WERI-Rb-1 (cell line): ENCODE results near the gene TMEM87A.
A peak's percentile ranks its signal among the peaks of the same experiment; 100 is the strongest.

Source experiments
- DNase-seq: peaks from one replicate; pipeline ENCODE4 v3.0.0-alpha.2; 2020
- H3K27ac ChIP-seq: fragments of 250-450 bp; sonication (Bioruptor Pico); 2 replicates; pipeline ENCODE4 v1.5.1; 2020; ENCODE audit warnings: mild to moderate bottlenecking, moderate library complexity
- H3K27me3 ChIP-seq: fragments of 250-450 bp; sonication (Bioruptor Pico); 2 replicates; pipeline ENCODE4 v1.5.1; 2021; ENCODE audit warnings: mild to moderate bottlenecking, low read depth, moderate library complexity; ENCODE audit not compliant: insufficient read depth, severe bottlenecking
- H3K36me3 ChIP-seq: fragments of 250-450 bp; sonication (Bioruptor Pico); 2 replicates; pipeline ENCODE4 v1.5.1; 2020; ENCODE audit warnings: mild to moderate bottlenecking, moderate library complexity
- H3K4me3 ChIP-seq: 2 replicates; pipeline ENCODE4 v1.5.1; 2011; ENCODE audit warnings: low read depth, mild to moderate bottlenecking, control low read depth, low read length
- H3K9me3 ChIP-seq: fragments of 250-450 bp; sonication (Bioruptor Pico); 2 replicates; pipeline ENCODE4 v1.5.1; 2021; ENCODE audit warnings: mild to moderate bottlenecking, moderate library complexity; ENCODE audit not compliant: severe bottlenecking
- CTCF ChIP-seq: IDR thresholded peaks from 2 replicates; pipeline ENCODE4 v1.5.1; 2011; ENCODE audit warnings: low read depth, mild to moderate bottlenecking, control low read depth, inconsistent platforms, low read length

TMEM87A gene

GRCh38 chr15:42210696-42211095, 62.5 kb downstream of the TMEM87A start:
- TF ChIP-seq CTCF = no peak
- H3K9me3 ChIP-seq = no peaks in the 10 kb centered on the region
- H3K27me3 ChIP-seq = no peaks in the 10 kb centered on the region
- H3K36me3 ChIP-seq = peaks cover 20% of the 10 kb centered on the region
- no peak for DNase-seq
- H3K27ac ChIP-seq = no peak overlapping the region
- H3K4me3 ChIP-seq = no peak overlapping the region

GRCh38 chr15:42207674-42208579, 65.3 kb downstream of the TMEM87A start, which contains the start of gene VPS39:
Gene VPS39, minus strand, starts transcription at chr15:42208304. Its CDS starts 151 bp downstream, at chr15:42208153.
- no peaks in the 10 kb centered on the region for H3K27me3 ChIP-seq
- DNase-seq = peak; percentile 88
- peaks cover 18% of the 10 kb centered on the region for H3K36me3 ChIP-seq
- H3K27ac ChIP-seq = peak within 1 kb of the TSS; percentile 78
- H3K4me3 ChIP-seq = peak within 1 kb of the TSS; percentile 89
- H3K9me3 ChIP-seq = no peaks in the 10 kb centered on the region
- TF ChIP-seq CTCF = no peak

- TF ChIP-seq CTCF = no peak
- H3K4me3 ChIP-seq = no peak overlapping the region
- H3K27me3 ChIP-seq = no peaks in the 10 kb centered on the region
- peaks cover 18% of the 10 kb centered on the region for H3K36me3 ChIP-seq
- H3K27ac ChIP-seq = no peak overlapping the region
- DNase-seq = peak; percentile 9
- H3K9me3 ChIP-seq = no peaks in the 10 kb centered on the region
Measured at GRCh38 chr15:42206406-42206805, 66.8 kb downstream of the TMEM87A start.

- no peak overlapping the region for H3K4me3 ChIP-seq
- H3K27me3 ChIP-seq = no peaks in the 10 kb centered on the region
- H3K27ac ChIP-seq = no peak overlapping the region
- H3K9me3 ChIP-seq = no peaks in the 10 kb centered on the region
- peaks cover 8% of the 10 kb centered on the region for H3K36me3 ChIP-seq
- no peak for TF ChIP-seq CTCF
- no peak for DNase-seq
Measured at GRCh38 chr15:42203891-42204290, 69.3 kb downstream of the TMEM87A start.

- no peak overlapping the region for H3K4me3 ChIP-seq
- DNase-seq = no peak
- TF ChIP-seq CTCF = no peak
- no peaks in the 10 kb centered on the region for H3K9me3 ChIP-seq
- no peak overlapping the region for H3K27ac ChIP-seq
- peaks cover 9% of the 10 kb centered on the region; the same call in 1 of the 2 replicates for H3K36me3 ChIP-seq
- no peaks in the 10 kb centered on the region for H3K27me3 ChIP-seq
Measured at GRCh38 chr15:42202653-42203052, 70.6 kb downstream of the TMEM87A start.

- no peak for DNase-seq
- Histone ChIP-seq H3K27me3 (no peaks in the 10 kb centered on the region), H3K36me3 (peaks cover 10% of the 10 kb centered on the region; the same call in 1 of the 2 replicates), H3K9me3 (no peaks in the 10 kb centered on the region), H3K27ac (no peak overlapping the region), H3K4me3 (no peak overlapping the region)
- no peak for TF ChIP-seq CTCF
Measured at GRCh38 chr15:42201801-42202200, 71.4 kb downstream of the TMEM87A start.
